Lower leg skin (tissue), 4 donors: Measurements from ENCODE around the gene SIN3B. TPM values are rescaled to one million over a fixed set of nuclear protein-coding genes. Genes with fewer than 3 reads are reported as not detected.
"Not testable (repeated sequence)": the region's sequence is repeated elsewhere in the genome, so short reads cannot be mapped to it uniquely, and the experiment has no call there.

Source experiments
- DNase-seq, 2 donors: peaks; one replicate each; pipeline ENCODE4 v3.0.0-alpha.2; 2019; ENCODE audit warnings: low spot score in 2 of 2
- H3K4me3 ChIP-seq: fragments of 200-600 bp; sonication (generic); 2 replicates; pipeline ENCODE4 v1.5.1; 2017; ENCODE audit warnings: mild to moderate bottlenecking, low read depth; ENCODE audit not compliant: poor library complexity, severe bottlenecking
- CTCF ChIP-seq, 3 donors: fragments of 450-650 bp; IDR thresholded peaks; one replicate each; pipeline ENCODE4 v1.5.1; 2016; ENCODE audit warnings: antibody characterized with exemption in 3 of 3, mild to moderate bottlenecking in 3 of 3, moderate library complexity in 2 of 3
- POLR2A ChIP-seq, 2 donors: fragments of 450-650 bp; IDR thresholded peaks; one replicate each; pipeline ENCODE4 v1.6.1; 2016 to 2017; ENCODE audit warnings: antibody characterized with exemption in 2 of 2, mild to moderate bottlenecking in 1 of 2, moderate library complexity in 1 of 2
- WGBS, 2 donors: methylation state at CpG; one replicate each; pipeline ENCODE4 v1.1.5; 2018; 5-methylcytosine and 5-hydroxymethylcytosine counted together
- intact Hi-C: fragments of 100-400 bp; cut with DNase I; formaldehyde crosslinking; loops from one replicate; pipeline ENCODE4 v1.15.0; 2023; ENCODE audit warnings: low total_unique reads
- total RNA-seq, 4 donors: library from RNA; depleted of rRNA; stranded (reverse); fragments of >200 nt; gene quantifications; one replicate each; pipeline ENCODE4 v1.1.0, GENCODE V29; 2016

Gene SIN3B
- total RNA-seq, 4 donors from 2014 or later = 26.3 to 54.4 (median 40.1) TPM

- H3K4me3 ChIP-seq = no peak overlapping the region
- intact Hi-C loops = no loop called here
- DNase-seq = no peak
- 60 to 74% methylated on average over 7 of the region's 7 CpGs for WGBS, 2 donors
- TF ChIP-seq POLR2A (IDR thresholded peaks at IDR 0.05) = no peak
- TF ChIP-seq CTCF (IDR thresholded peaks at IDR 0.05) = no peak
Measured at GRCh38 chr19:16871871-16872270, 42.7 kb downstream of the SIN3B start.

- WGBS, 2 donors = 92 to 94% methylated on average over 21 of the region's 21 CpGs
Measured at GRCh38 chr19:16872728-16873127, 43.5 kb downstream of the SIN3B start.

GRCh38 chr19:16873594-16873993, 44.4 kb downstream of the SIN3B start:
- intact Hi-C loops = no loop called here
- WGBS, 2 donors = 85 to 91% methylated on average over 3 of the region's 3 CpGs
- H3K4me3 ChIP-seq = no peak overlapping the region
- no peak for DNase-seq
- no peak for TF ChIP-seq POLR2A (IDR thresholded peaks at IDR 0.05)
- TF ChIP-seq CTCF (IDR thresholded peaks at IDR 0.05) = no peak

More at GRCh38 chr19:16872728-16873127, 43.5 kb downstream of the SIN3B start:
- intact Hi-C loops = no loop called here
- TF ChIP-seq CTCF (IDR thresholded peaks at IDR 0.05) = no peak
- no peak for TF ChIP-seq POLR2A (IDR thresholded peaks at IDR 0.05)
- H3K4me3 ChIP-seq = no peak overlapping the region
- no peak for DNase-seq

- H3K4me3 ChIP-seq = no peak overlapping the region
- intact Hi-C loops = no loop called here
- 76 to 80% methylated on average over 1 of the region's 1 CpG for WGBS, 2 donors
- no peak for DNase-seq
- no peak for TF ChIP-seq POLR2A (IDR thresholded peaks at IDR 0.05)
- no peak for TF ChIP-seq CTCF (IDR thresholded peaks at IDR 0.05)
Measured at GRCh38 chr19:16874250-16874977, 45.2 kb downstream of the SIN3B start.

- DNase-seq = not testable (repeated sequence)
Measured at GRCh38 chr19:16874978-16875299, 45.7 kb downstream of the SIN3B start.

GRCh38 chr19:16875584-16876555, 46.7 kb downstream of the SIN3B start:
- no peak for TF ChIP-seq POLR2A (IDR thresholded peaks at IDR 0.05)
- TF ChIP-seq CTCF (IDR thresholded peaks at IDR 0.05) = no peak
- no peak for DNase-seq
- intact Hi-C loops = no loop called here
- WGBS, 2 donors = 92 to 95% methylated on average over 34 to 39 of the region's 39 CpGs
- H3K4me3 ChIP-seq = no peak overlapping the region

More at GRCh38 chr19:16874978-16875299, 45.7 kb downstream of the SIN3B start:
- intact Hi-C loops, H3K4me3 ChIP-seq: not testable (repeated sequence)
